Activated T-helper 2 cell treated with anti-CD3 and anti-CD28 coated beads, Interferon-gamma antibody, Interleukin-2, Interleukin-4, amounts not matched to agents 10 μg/mL and 5 μg/mL and 100 μg/mL, durations not matched to agents 14 hours and 24 hours and 36 hours (primary cell): Measurements from ENCODE around the gene AREG. TPM values are rescaled to one million over a fixed set of nuclear protein-coding genes. Genes with fewer than 3 reads are reported as not detected.
"Not testable (repeated sequence)": the region's sequence is repeated elsewhere in the genome, so short reads cannot be mapped to it uniquely, and the experiment has no call there.

ENCODE experiments used
- DNase-seq: peaks from one replicate; pipeline ENCODE4 v3.0.0; 2021; ENCODE audit warnings: low spot score
- H3K27ac Mint-ChIP-seq: one replicate; pipeline ENCODE4 v1.8.0; 2021; ENCODE audit warnings: mixed read lengths
- H3K27me3 Mint-ChIP-seq: one replicate; pipeline ENCODE4 v1.8.0; 2021; ENCODE audit warnings: low read depth, mixed read lengths
- H3K36me3 Mint-ChIP-seq: one replicate; pipeline ENCODE4 v1.8.0; 2021; ENCODE audit warnings: low read depth, mixed read lengths
- H3K4me1 Mint-ChIP-seq: one replicate; pipeline ENCODE4 v1.8.0; 2021; ENCODE audit warnings: low read depth, mixed read lengths
- H3K4me3 Mint-ChIP-seq: one replicate; pipeline ENCODE4 v1.8.0; 2021; ENCODE audit warnings: low read depth, mild to moderate bottlenecking, moderate library complexity, mixed read lengths
- H3K9me3 Mint-ChIP-seq: one replicate; pipeline ENCODE4 v1.8.0; 2021; ENCODE audit warnings: mixed read lengths
- intact Hi-C: fragments of 100-400 bp; cut with micrococcal nuclease; formaldehyde crosslinking; loops from one replicate; pipeline ENCODE4 v1.15.1; 2023
- total RNA-seq: library from RNA; stranded (reverse); gene quantifications from 2 replicates; pipeline ENCODE4 v1.2.3, GENCODE V29; 2022

The AREG gene
- total RNA-seq: 1.3 and 1.7 TPM in 2 replicates

- H3K4me1 Mint-ChIP-seq: peaks cover 7% of the 10 kb centered on the region
- H3K27me3 Mint-ChIP-seq: peaks cover 12% of the 10 kb centered on the region
- H3K4me3 Mint-ChIP-seq: peak within 1 kb of the TSS; percentile 82
- no peaks in the 10 kb centered on the region for H3K36me3 Mint-ChIP-seq
- intact Hi-C loops: loop anchor here (2.0 to 5.0 kb wide), 3 partner anchors 48 to 182 kb away; no protein-coding TSS in a partner anchor
- H3K27ac Mint-ChIP-seq: peak within 1 kb of the TSS; percentile 72
- no peaks in the 10 kb centered on the region for H3K9me3 Mint-ChIP-seq
- peak; percentile 68 for DNase-seq
These were observed at the start of gene AREG for GRCh38 chr4:74444891-74445642. AREG (plus strand) TSS chr4:74445136; CDS start chr4:74445346, 210 bp downstream.

- Mint-ChIP-seq H3K36me3 (no peaks in the 10 kb centered on the region), H3K27me3 (no peaks in the 10 kb centered on the region), H3K4me3 (no peak overlapping the region), H3K4me1 (peaks cover 7% of the 10 kb centered on the region), H3K27ac (no peak overlapping the region), H3K9me3 (no peaks in the 10 kb centered on the region)
- intact Hi-C loops: loop anchor here (5.0 kb wide), 2 partner anchors 37 to 52 kb away; partner anchors contain the start of gene AREG
- no peak for DNase-seq
These were observed 49.3 kb upstream of the AREG start for GRCh38 chr4:74395633-74396032.

- DNase-seq: no peak
- H3K27me3 Mint-ChIP-seq: peaks cover 5% of the 10 kb centered on the region
- H3K36me3 Mint-ChIP-seq: no peaks in the 10 kb centered on the region
- H3K4me3 Mint-ChIP-seq: peak overlapping the region; percentile 92
- intact Hi-C loops: loop anchor here (5.0 kb wide), 2 partner anchors 34 to 49 kb away; partner anchors contain the start of gene AREG
- peak overlapping the region; percentile 86 for H3K27ac Mint-ChIP-seq
- H3K4me1 Mint-ChIP-seq: peaks cover 7% of the 10 kb centered on the region
- no peaks in the 10 kb centered on the region for H3K9me3 Mint-ChIP-seq
These were observed 47.0 kb upstream of the AREG start for GRCh38 chr4:74397748-74398426.

- H3K4me3 Mint-ChIP-seq: peak overlapping the region; percentile 13
- H3K9me3 Mint-ChIP-seq, H3K27me3 Mint-ChIP-seq, DNase-seq, H3K4me1 Mint-ChIP-seq, H3K27ac Mint-ChIP-seq, H3K36me3 Mint-ChIP-seq: not testable (repeated sequence)
- intact Hi-C loops: loop anchor here (5.0 kb wide), 2 partner anchors 33 to 48 kb away; partner anchors contain the start of gene AREG
These were observed 45.9 kb upstream of the AREG start for GRCh38 chr4:74398894-74399589.

GRCh38 chr4:74400395-74400794 is 44.5 kb upstream of the AREG start:
- DNase-seq: no peak
- no peak overlapping the region for H3K4me3 Mint-ChIP-seq
- no peaks in the 10 kb centered on the region for H3K36me3 Mint-ChIP-seq
- no peaks in the 10 kb centered on the region for H3K9me3 Mint-ChIP-seq
- intact Hi-C loops: no loop called here
- no peak overlapping the region for H3K27ac Mint-ChIP-seq
- H3K4me1 Mint-ChIP-seq: peaks cover 4% of the 10 kb centered on the region
- H3K27me3 Mint-ChIP-seq: peaks cover 9% of the 10 kb centered on the region

GRCh38 chr4:74402692-74403456 is 42.1 kb upstream of the AREG start:
- intact Hi-C loops: no loop called here
- DNase-seq: no peak
- Mint-ChIP-seq H3K27me3 (peaks cover 9% of the 10 kb centered on the region), H3K27ac (no peak overlapping the region), H3K9me3 (no peaks in the 10 kb centered on the region), H3K4me3 (no peak overlapping the region), H3K4me1 (peaks cover 2% of the 10 kb centered on the region), H3K36me3 (no peaks in the 10 kb centered on the region)

- no peaks in the 10 kb centered on the region for H3K4me1 Mint-ChIP-seq
- no peak overlapping the region for H3K27ac Mint-ChIP-seq
- no peak overlapping the region for H3K4me3 Mint-ChIP-seq
- intact Hi-C loops: no loop called here
- DNase-seq: no peak
- peaks cover 3% of the 10 kb centered on the region for H3K27me3 Mint-ChIP-seq
- no peaks in the 10 kb centered on the region for H3K9me3 Mint-ChIP-seq
- H3K36me3 Mint-ChIP-seq: no peaks in the 10 kb centered on the region
These were observed 37.0 kb upstream of the AREG start for GRCh38 chr4:74407891-74408290.

GRCh38 chr4:74408639-74409038 is 36.3 kb upstream of the AREG start:
- Mint-ChIP-seq H3K27ac (no peak overlapping the region), H3K4me1 (no peaks in the 10 kb centered on the region), H3K27me3 (peaks cover under 1% of the 10 kb centered on the region), H3K9me3 (no peaks in the 10 kb centered on the region), H3K36me3 (no peaks in the 10 kb centered on the region), H3K4me3 (no peak overlapping the region)
- intact Hi-C loops: no loop called here
- DNase-seq: no peak

GRCh38 chr4:74410272-74410671 is 34.7 kb upstream of the AREG start:
- intact Hi-C loops: no loop called here
- no peaks in the 10 kb centered on the region for H3K4me1 Mint-ChIP-seq
- H3K4me3 Mint-ChIP-seq: no peak overlapping the region
- no peak for DNase-seq
- no peak overlapping the region for H3K27ac Mint-ChIP-seq
- H3K36me3 Mint-ChIP-seq: no peaks in the 10 kb centered on the region
- H3K9me3 Mint-ChIP-seq: no peaks in the 10 kb centered on the region
- no peaks in the 10 kb centered on the region for H3K27me3 Mint-ChIP-seq

- Mint-ChIP-seq H3K27me3 (peaks cover 3% of the 10 kb centered on the region), H3K4me1 (no peaks in the 10 kb centered on the region), H3K9me3 (no peaks in the 10 kb centered on the region), H3K36me3 (no peaks in the 10 kb centered on the region), H3K27ac (no peak overlapping the region), H3K4me3 (no peak overlapping the region)
- no peak for DNase-seq
- intact Hi-C loops: no loop called here
These were observed 32.7 kb upstream of the AREG start for GRCh38 chr4:74412225-74412624.

GRCh38 chr4:74413265-74413664 is 31.7 kb upstream of the AREG start:
- Mint-ChIP-seq H3K9me3 (no peaks in the 10 kb centered on the region), H3K36me3 (no peaks in the 10 kb centered on the region)
- no peak for DNase-seq

GRCh38 chr4:74414149-74414809 is 30.7 kb upstream of the AREG start:
- Mint-ChIP-seq H3K36me3 (no peaks in the 10 kb centered on the region), H3K9me3 (no peaks in the 10 kb centered on the region), H3K27ac (no peak overlapping the region), H3K4me3 (no peak overlapping the region), H3K4me1 (no peaks in the 10 kb centered on the region), H3K27me3 (peaks cover 6% of the 10 kb centered on the region)
- intact Hi-C loops: no loop called here
- no peak for DNase-seq

More at GRCh38 chr4:74413265-74413664, 31.7 kb upstream of the AREG start:
- Mint-ChIP-seq H3K4me3 (no peak overlapping the region), H3K4me1 (no peaks in the 10 kb centered on the region), H3K27ac (no peak overlapping the region), H3K27me3 (peaks cover 3% of the 10 kb centered on the region)
- intact Hi-C loops: no loop called here
